HCT116 (cell line): ENCODE measurements around the gene OR8A1.

Source experiments
- FOSL1 ChIP-seq: IDR thresholded peaks from 2 replicates; pipeline ENCODE4 v1.6.1; 2012; ENCODE audit warnings: low read depth
- POLR2A ChIP-seq: IDR thresholded peaks from 2 replicates; pipeline ENCODE4 v1.7.0; 2011; ENCODE audit warnings: borderline replicate concordance; ENCODE audit not compliant: insufficient read depth, insufficient read length; ENCODE audit errors: extremely low read depth
- POLR2AphosphoS5 ChIP-seq: IDR thresholded peaks from 2 replicates; pipeline ENCODE4 v1.6.1; 2011; ENCODE audit warnings: mild to moderate bottlenecking, low read depth, low read length, moderate library complexity
- TF ChIP-seq, protein P1 (sequence below), 3 experiments: fragments of 200-600 bp in 1 of 3; sonication (generic) in 1 of 3; IDR thresholded peaks in 2 of 3; conservative IDR thresholded peaks in 1 of 3; 2 replicates each; pipeline ENCODE4 v1.5.1; 2012 to 2017; ENCODE audit warnings: low read depth in 2 of 3, low read length in 2 of 3, antibody characterized with exemption in 1 of 3, borderline replicate concordance in 1 of 3, control low read depth in 1 of 3, mild to moderate bottlenecking in 1 of 3, mixed read lengths in 1 of 3, mixed run types in 1 of 3, moderate library complexity in 1 of 3; ENCODE audit not compliant: insufficient read depth in 1 of 3

DNA sequence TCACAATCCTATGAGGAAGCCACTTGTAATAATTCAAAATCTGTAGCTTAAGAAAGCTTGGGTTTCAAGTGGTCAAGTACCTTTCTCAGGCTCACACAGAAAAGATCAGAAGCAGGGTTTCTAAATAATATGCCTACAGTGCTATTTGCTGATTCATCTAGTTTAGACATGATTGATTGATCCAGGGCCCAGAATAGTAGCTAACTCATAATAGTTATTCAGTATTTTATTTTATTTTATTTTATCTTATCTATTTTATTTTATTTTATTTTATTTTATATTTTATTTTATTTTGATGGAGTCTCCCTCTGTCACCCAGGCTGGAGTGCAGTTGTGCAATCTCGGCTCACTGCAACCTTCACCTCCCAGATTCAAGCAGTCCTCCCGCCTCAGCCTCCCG lies 25.5 kb downstream of the OR8A1 start:
- TF ChIP-seq POLR2A (no peak), POLR2AphosphoS5 (no peak), FOSL1 (no peak)
- TF ChIP-seq, protein P1, sequence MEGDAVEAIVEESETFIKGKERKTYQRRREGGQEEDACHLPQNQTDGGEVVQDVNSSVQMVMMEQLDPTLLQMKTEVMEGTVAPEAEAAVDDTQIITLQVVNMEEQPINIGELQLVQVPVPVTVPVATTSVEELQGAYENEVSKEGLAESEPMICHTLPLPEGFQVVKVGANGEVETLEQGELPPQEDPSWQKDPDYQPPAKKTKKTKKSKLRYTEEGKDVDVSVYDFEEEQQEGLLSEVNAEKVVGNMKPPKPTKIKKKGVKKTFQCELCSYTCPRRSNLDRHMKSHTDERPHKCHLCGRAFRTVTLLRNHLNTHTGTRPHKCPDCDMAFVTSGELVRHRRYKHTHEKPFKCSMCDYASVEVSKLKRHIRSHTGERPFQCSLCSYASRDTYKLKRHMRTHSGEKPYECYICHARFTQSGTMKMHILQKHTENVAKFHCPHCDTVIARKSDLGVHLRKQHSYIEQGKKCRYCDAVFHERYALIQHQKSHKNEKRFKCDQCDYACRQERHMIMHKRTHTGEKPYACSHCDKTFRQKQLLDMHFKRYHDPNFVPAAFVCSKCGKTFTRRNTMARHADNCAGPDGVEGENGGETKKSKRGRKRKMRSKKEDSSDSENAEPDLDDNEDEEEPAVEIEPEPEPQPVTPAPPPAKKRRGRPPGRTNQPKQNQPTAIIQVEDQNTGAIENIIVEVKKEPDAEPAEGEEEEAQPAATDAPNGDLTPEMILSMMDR (IDR thresholded peaks at IDR 0.05 in 2 of 3, conservative IDR thresholded peaks at IDR 0.05 in 1 of 3; ENCODE audit: borderline replicate concordance in 1 of 3, insufficient read depth in 1 of 3, low read depth in 2 of 3, low read length in 2 of 3): no peak
